ENCODE results near the gene OR2Y1.
"Not testable (repeated sequence)": the region's sequence is repeated elsewhere in the genome, so short reads cannot be mapped to it uniquely, and the experiment has no call there.

The OR2Y1 gene

DNA sequence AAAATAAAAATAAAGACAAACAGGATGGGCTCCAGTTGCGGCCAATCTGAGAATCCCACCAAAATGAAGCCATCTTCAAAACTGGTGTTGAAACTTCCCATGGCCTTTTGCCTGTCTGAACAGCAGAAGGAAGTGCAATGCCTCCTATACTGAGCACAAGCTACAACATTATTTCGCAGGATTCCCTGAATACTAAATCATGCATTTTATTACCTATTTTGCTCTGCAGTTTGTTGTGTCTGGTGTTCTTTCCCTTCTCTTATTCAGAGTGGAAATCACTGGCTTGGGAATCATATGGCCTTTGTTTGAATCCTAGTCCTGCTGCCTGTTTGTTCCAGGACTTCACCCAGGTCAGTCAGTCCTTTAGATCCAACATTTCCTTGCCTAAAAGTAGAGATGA lies at the start of gene OR2Y1:
OR2Y1 (minus strand) TSS at position 101 of the 400 bp plus-strand sequence; CDS start at position 101, 0 bp downstream.
- H3K4me3 ChIP-seq (ENCODE audit: low read length in 2 of 2): no peak within 1 kb of the TSS
- H3K27ac ChIP-seq (ENCODE audit: low read length): no peak within 1 kb of the TSS
- H3K4me1 ChIP-seq (ENCODE audit: control insufficient read depth, insufficient read depth, low read length): no peaks in the 10 kb centered on the region
- H3K36me3 ChIP-seq (ENCODE audit: control insufficient read depth in 2 of 2, insufficient read depth in 2 of 2, low read length in 2 of 2): no peaks in the 10 kb centered on the region
- H3K27me3 ChIP-seq (ENCODE audit: control insufficient read depth in 1 of 2, insufficient read depth in 2 of 2, low read length in 2 of 2): peaks cover 3 to 8% of the 10 kb centered on the region in 2 donors
- peaks cover 0 to 2% of the 10 kb centered on the region in 2 donors for H3K9me3 ChIP-seq (ENCODE audit: control insufficient read depth in 2 of 2, low read length in 2 of 2)
- no peak within 1 kb of the TSS for H3K9ac ChIP-seq (ENCODE audit: low read length in 2 of 2)

- H3K27me3 ChIP-seq (ENCODE audit: control insufficient read depth in 1 of 2, insufficient read depth in 2 of 2, low read length in 2 of 2); H3K4me3 ChIP-seq (ENCODE audit: low read length in 2 of 2); H3K9me3 ChIP-seq (ENCODE audit: control insufficient read depth in 2 of 2, low read length in 2 of 2); H3K27ac ChIP-seq (ENCODE audit: low read length); H3K9ac ChIP-seq (ENCODE audit: low read length in 2 of 2): not testable (repeated sequence)
- Histone ChIP-seq H3K4me1 (ENCODE audit: control insufficient read depth, insufficient read depth, low read length) (peaks cover 37% of the 10 kb centered on the region), H3K36me3 (ENCODE audit: control insufficient read depth in 2 of 2, insufficient read depth in 2 of 2, low read length in 2 of 2) (peaks cover 28 to 30% of the 10 kb centered on the region in 2 donors)
Measured at GRCh38 chr5:180788651-180789410, 49.0 kb upstream of the OR2Y1 start.

DNA sequence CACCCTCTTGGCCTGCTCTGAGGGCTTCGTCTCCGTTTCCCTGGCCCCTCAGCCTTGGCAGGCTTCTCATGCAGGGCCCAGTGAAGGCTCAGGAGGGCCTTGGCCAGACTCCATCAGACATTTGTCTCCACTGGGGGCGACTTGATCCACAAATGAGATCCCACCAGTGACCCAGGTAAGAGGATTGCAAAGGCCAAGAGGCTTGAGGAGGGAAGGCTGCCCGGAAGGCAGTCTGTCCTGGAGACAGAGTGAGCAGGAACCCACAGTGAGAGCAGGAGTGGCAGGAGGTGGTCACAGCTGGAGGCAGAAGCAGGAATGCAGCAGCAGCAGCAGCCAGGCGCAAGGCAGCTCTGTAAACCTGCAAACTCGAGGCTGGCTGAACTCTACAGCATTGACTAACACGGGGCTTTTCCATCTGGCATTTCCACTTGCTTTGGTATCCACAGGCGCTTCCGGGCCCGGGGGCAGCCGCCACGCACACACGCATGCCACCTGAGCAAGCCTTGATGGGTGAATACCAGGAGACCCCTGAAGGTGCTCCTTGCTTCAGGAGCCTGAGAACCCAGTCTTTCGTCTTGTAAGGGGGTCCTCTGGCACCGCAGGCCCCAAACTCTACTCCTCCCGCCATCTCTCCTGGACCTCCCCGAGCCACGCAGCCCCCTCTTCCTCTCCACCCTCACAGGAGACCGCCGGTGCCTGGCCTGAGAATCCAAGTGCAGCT lies 48.0 kb upstream of the OR2Y1 start:
- peak overlapping the region; percentile 82 for H3K27ac ChIP-seq (ENCODE audit: low read length)
- H3K36me3 ChIP-seq (ENCODE audit: control insufficient read depth in 2 of 2, insufficient read depth in 2 of 2, low read length in 2 of 2): peaks cover 28 to 30% of the 10 kb centered on the region in 2 donors
- H3K9ac ChIP-seq (ENCODE audit: low read length in 2 of 2): no peak overlapping the region
- no peaks in the 10 kb centered on the region for H3K9me3 ChIP-seq (ENCODE audit: control insufficient read depth in 2 of 2, low read length in 2 of 2)
- peaks cover 34% of the 10 kb centered on the region for H3K4me1 ChIP-seq (ENCODE audit: control insufficient read depth, insufficient read depth, low read length)
- H3K27me3 ChIP-seq (ENCODE audit: control insufficient read depth in 1 of 2, insufficient read depth in 2 of 2, low read length in 2 of 2): no peaks in the 10 kb centered on the region
- H3K4me3 ChIP-seq (ENCODE audit: low read length in 2 of 2): no peak overlapping the region

DNA sequence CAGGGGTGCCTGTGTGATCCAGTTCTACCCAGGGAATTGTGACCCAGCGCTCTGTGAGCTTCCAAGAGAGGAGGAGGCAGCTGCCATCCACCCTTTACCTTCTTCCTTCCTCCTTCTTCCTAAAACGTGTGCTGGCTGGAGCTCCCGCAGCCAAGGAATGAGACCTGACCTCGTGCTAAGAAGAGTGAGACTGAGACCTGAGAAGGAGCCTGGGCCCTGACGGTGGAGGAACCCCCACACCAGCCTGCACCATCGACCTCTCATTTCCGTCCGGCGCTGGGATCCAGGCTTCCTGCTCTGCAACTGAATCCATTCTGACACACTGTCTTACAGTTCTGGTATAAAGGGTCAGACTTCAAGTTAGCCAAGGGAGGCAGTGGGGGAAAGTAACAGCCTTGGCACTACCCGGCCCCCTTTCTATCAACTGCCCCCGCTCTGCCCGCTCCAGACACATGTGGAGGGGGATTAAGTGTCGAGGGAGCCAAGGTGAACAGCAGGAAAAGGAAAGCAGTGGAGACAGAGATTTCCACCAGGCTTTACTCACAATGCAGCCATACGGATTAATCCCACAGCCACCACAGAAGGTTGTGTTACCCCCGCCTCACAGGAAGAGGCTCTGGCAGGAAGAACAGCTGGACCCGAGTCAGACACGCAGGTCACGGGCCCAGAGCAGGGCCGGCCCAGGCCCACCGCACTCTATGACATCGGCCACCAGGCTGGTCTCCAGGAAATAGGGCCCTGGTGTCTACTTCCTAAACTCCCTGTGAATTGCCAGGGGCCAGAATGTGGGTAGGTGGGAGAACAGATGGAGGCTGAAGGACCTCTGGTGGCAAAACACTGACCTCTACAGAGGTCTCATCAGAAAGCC lies 46.9 kb upstream of the OR2Y1 start:
- H3K27me3 ChIP-seq (ENCODE audit: control insufficient read depth in 1 of 2, insufficient read depth in 2 of 2, low read length in 2 of 2): no peaks in the 10 kb centered on the region
- no peaks in the 10 kb centered on the region for H3K9me3 ChIP-seq (ENCODE audit: control insufficient read depth in 2 of 2, low read length in 2 of 2)
- H3K9ac ChIP-seq (ENCODE audit: low read length in 2 of 2): peak overlapping the region; percentile 4 to 55
- peaks cover 34% of the 10 kb centered on the region for H3K4me1 ChIP-seq (ENCODE audit: control insufficient read depth, insufficient read depth, low read length)
- H3K4me3 ChIP-seq (ENCODE audit: low read length in 2 of 2): peak overlapping the region in 1 of 2 donors; percentile 29
- H3K27ac ChIP-seq (ENCODE audit: low read length): peak overlapping the region; percentile 82
- H3K36me3 ChIP-seq (ENCODE audit: control insufficient read depth in 2 of 2, insufficient read depth in 2 of 2, low read length in 2 of 2): peaks cover 21 to 25% of the 10 kb centered on the region in 2 donors

DNA sequence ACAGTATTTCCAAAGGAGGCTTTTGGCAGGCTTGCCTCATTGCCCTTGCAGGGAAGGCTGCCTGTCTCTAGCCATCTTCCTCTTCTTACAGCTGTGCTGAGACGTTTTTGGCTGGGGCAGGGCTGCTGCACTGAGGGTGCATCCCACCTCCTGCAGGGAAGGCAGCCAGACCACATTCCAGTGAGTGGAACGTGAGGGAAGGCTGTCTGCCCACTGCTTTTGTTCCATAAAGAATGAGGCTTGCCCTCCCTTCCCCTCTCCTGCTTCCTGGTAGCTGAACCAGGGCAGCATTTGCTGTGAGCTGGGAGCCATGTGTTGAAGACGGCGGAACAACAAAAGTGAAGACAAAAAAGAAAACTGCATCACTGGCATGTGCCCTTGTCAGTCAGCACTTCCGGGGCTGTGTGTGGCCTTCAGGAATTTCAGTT lies 46.0 kb upstream of the OR2Y1 start:
- H3K27ac ChIP-seq (ENCODE audit: low read length): peak overlapping the region; percentile 82
- H3K27me3 ChIP-seq (ENCODE audit: control insufficient read depth in 1 of 2, insufficient read depth in 2 of 2, low read length in 2 of 2): no peaks in the 10 kb centered on the region
- H3K36me3 ChIP-seq (ENCODE audit: control insufficient read depth in 2 of 2, insufficient read depth in 2 of 2, low read length in 2 of 2): peaks cover 12 to 15% of the 10 kb centered on the region in 2 donors
- H3K9ac ChIP-seq (ENCODE audit: low read length in 2 of 2): peak overlapping the region; percentile 50 to 60
- H3K4me1 ChIP-seq (ENCODE audit: control insufficient read depth, insufficient read depth, low read length): peaks cover 34% of the 10 kb centered on the region
- H3K4me3 ChIP-seq (ENCODE audit: low read length in 2 of 2): peak overlapping the region; percentile 32 to 49
- H3K9me3 ChIP-seq (ENCODE audit: control insufficient read depth in 2 of 2, low read length in 2 of 2): no peaks in the 10 kb centered on the region

GRCh38 chr5:180785121-180785781 lies 45.4 kb upstream of the OR2Y1 start:
- H3K9me3 ChIP-seq (ENCODE audit: control insufficient read depth in 2 of 2, low read length in 2 of 2): no peaks in the 10 kb centered on the region
- H3K27me3 ChIP-seq (ENCODE audit: control insufficient read depth in 1 of 2, insufficient read depth in 2 of 2, low read length in 2 of 2): no peaks in the 10 kb centered on the region
- peaks cover 7 to 10% of the 10 kb centered on the region in 2 donors for H3K36me3 ChIP-seq (ENCODE audit: control insufficient read depth in 2 of 2, insufficient read depth in 2 of 2, low read length in 2 of 2)
- H3K4me1 ChIP-seq (ENCODE audit: control insufficient read depth, insufficient read depth, low read length): peaks cover 31% of the 10 kb centered on the region
- H3K9ac ChIP-seq (ENCODE audit: low read length in 2 of 2): peak overlapping the region; percentile 50 to 60
- H3K4me3 ChIP-seq (ENCODE audit: low read length in 2 of 2): peak overlapping the region; percentile 32 to 49
- peak overlapping the region; percentile 82 for H3K27ac ChIP-seq (ENCODE audit: low read length)

DNA sequence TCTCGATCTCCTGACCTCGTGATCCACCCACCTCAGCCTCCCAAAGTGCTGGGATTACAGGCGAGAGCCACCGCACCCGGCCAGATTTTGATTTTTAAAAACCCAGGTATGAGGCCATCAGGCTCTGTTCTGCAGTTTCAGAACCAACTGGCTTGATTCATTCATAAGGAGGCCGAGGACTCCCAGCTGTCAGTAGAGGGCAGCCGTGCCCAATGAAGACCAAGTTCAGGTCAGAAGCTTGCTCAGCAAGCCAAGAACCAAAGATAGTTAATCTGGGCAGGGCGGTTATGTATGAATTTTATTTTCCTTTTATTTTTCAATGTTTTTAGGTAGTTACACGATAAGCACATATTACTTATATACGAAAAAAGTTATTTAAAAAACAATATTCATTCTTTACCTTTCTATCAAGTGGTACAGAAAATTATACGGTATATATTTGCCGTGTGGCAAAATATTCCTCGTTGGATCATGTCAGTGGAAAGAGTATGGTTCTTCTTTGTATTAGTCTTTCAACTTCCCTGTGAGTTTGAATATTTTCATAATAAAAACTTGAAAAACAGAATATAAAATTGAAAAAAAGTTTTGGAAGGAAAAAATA lies 44.7 kb upstream of the OR2Y1 start:
- H3K4me1 ChIP-seq (ENCODE audit: control insufficient read depth, insufficient read depth, low read length): peaks cover 30% of the 10 kb centered on the region
- H3K4me3 ChIP-seq (ENCODE audit: low read length in 2 of 2): no peak overlapping the region
- H3K27ac ChIP-seq (ENCODE audit: low read length): peak overlapping the region; percentile 82
- no peaks in the 10 kb centered on the region for H3K27me3 ChIP-seq (ENCODE audit: control insufficient read depth in 1 of 2, insufficient read depth in 2 of 2, low read length in 2 of 2)
- H3K9me3 ChIP-seq (ENCODE audit: control insufficient read depth in 2 of 2, low read length in 2 of 2): no peaks in the 10 kb centered on the region
- H3K36me3 ChIP-seq (ENCODE audit: control insufficient read depth in 2 of 2, insufficient read depth in 2 of 2, low read length in 2 of 2): peaks cover 2 to 5% of the 10 kb centered on the region in 2 donors
- H3K9ac ChIP-seq (ENCODE audit: low read length in 2 of 2): peak overlapping the region in 1 of 2 donors; percentile 50

GRCh38 chr5:180783340-180784052 lies 43.6 kb upstream of the OR2Y1 start:
- H3K27ac ChIP-seq (ENCODE audit: low read length): no peak overlapping the region
- H3K9ac ChIP-seq (ENCODE audit: low read length in 2 of 2): no peak overlapping the region
- no peak overlapping the region for H3K4me3 ChIP-seq (ENCODE audit: low read length in 2 of 2)
- no peaks in the 10 kb centered on the region for H3K36me3 ChIP-seq (ENCODE audit: control insufficient read depth in 2 of 2, insufficient read depth in 2 of 2, low read length in 2 of 2)
- no peaks in the 10 kb centered on the region for H3K27me3 ChIP-seq (ENCODE audit: control insufficient read depth in 1 of 2, insufficient read depth in 2 of 2, low read length in 2 of 2)
- peaks cover 30% of the 10 kb centered on the region for H3K4me1 ChIP-seq (ENCODE audit: control insufficient read depth, insufficient read depth, low read length)
- H3K9me3 ChIP-seq (ENCODE audit: control insufficient read depth in 2 of 2, low read length in 2 of 2): no peaks in the 10 kb centered on the region

- Histone ChIP-seq H3K27me3 (ENCODE audit: control insufficient read depth in 1 of 2, insufficient read depth in 2 of 2, low read length in 2 of 2) (no peaks in the 10 kb centered on the region), H3K9me3 (ENCODE audit: control insufficient read depth in 2 of 2, low read length in 2 of 2) (no peaks in the 10 kb centered on the region), H3K27ac (ENCODE audit: low read length) (no peak overlapping the region), H3K4me1 (ENCODE audit: control insufficient read depth, insufficient read depth, low read length) (peaks cover 30% of the 10 kb centered on the region), H3K36me3 (ENCODE audit: control insufficient read depth in 2 of 2, insufficient read depth in 2 of 2, low read length in 2 of 2) (no peaks in the 10 kb centered on the region), H3K4me3 (ENCODE audit: low read length in 2 of 2) (no peak overlapping the region), H3K9ac (ENCODE audit: low read length in 2 of 2) (no peak overlapping the region)
Measured at GRCh38 chr5:180782748-180783147, 42.9 kb upstream of the OR2Y1 start.
